Thoracic aorta (tissue), 2 donors: ENCODE data around the gene USP6NL. TPM values are rescaled to one million over a fixed set of nuclear protein-coding genes. Genes with fewer than 3 reads are reported as not detected.
"Not testable (repeated sequence)": the region's sequence is repeated elsewhere in the genome, so short reads cannot be mapped to it uniquely, and the experiment has no call there.

ENCODE experiments used
- ATAC-seq: fragments of 150-250 bp; one replicate; pipeline ENCODE4 v1.8.0; 2017; ENCODE audit warnings: low read depth; ENCODE audit not compliant: insufficient number of reproducible peaks, low FRiP score
- DNase-seq: peaks from one replicate; pipeline ENCODE4 v3.0.0-alpha.2; 2020; ENCODE audit warnings: low spot score
- H3K27ac ChIP-seq, 2 donors: fragments of 200-600 bp; sonication (generic); 1 replicate in 1 of 2; 2 replicates in 1 of 2; pipeline ENCODE4 v1.5.1; 2016; ENCODE audit warnings: mild to moderate bottlenecking in 2 of 2, moderate library complexity in 2 of 2
- H3K27me3 ChIP-seq: fragments of 200-600 bp; sonication (generic); replicated peaks from 2 replicates; pipeline ENCODE4 v1.6.0; 2016; ENCODE audit warnings: mild to moderate bottlenecking; ENCODE audit not compliant: insufficient read depth
- H3K36me3 ChIP-seq: fragments of 200-600 bp; sonication (generic); one replicate; pipeline ENCODE4 v1.5.1; 2016
- H3K4me1 ChIP-seq, 2 donors: fragments of 200-600 bp; sonication (generic); 1 replicate in 1 of 2; 2 replicates in 1 of 2; pipeline versions ENCODE4 v1.5.1 to v1.6.0; 2016; ENCODE audit warnings: low read depth in 2 of 2, mild to moderate bottlenecking in 1 of 2; ENCODE audit not compliant: control insufficient read depth in 1 of 2
- H3K4me3 ChIP-seq: fragments of 200-600 bp; sonication (generic); 2 replicates; pipeline ENCODE4 v1.5.1; 2016; ENCODE audit warnings: mild to moderate bottlenecking
- H3K9me3 ChIP-seq: fragments of 200-600 bp; sonication (generic); 2 replicates; pipeline ENCODE4 v1.5.1; 2016
- CTCF ChIP-seq: fragments of 200-600 bp; sonication (generic); IDR thresholded peaks from one replicate; pipeline ENCODE4 v1.5.1; 2019; ENCODE audit warnings: antibody characterized with exemption
- total RNA-seq, 2 donors: library from RNA; depleted of rRNA; stranded (reverse); fragments of >200 nt; gene quantifications; one replicate each; pipeline versions ENCODE4 v1.1.0 to v1.2.3, GENCODE V29; 2016

USP6NL gene
- total RNA-seq, 2 donors from 2014 or later = 9.5 to 15.0 TPM

GRCh38 chr10:11494923-11495322, 116.5 kb downstream of the USP6NL start:
- TF ChIP-seq CTCF = peak; percentile 48
- H3K36me3 ChIP-seq, H3K27ac ChIP-seq, H3K9me3 ChIP-seq, H3K27me3 ChIP-seq, ATAC-seq, H3K4me1 ChIP-seq, DNase-seq, H3K4me3 ChIP-seq: not testable (repeated sequence)

GRCh38 chr10:11493646-11494045, 117.8 kb downstream of the USP6NL start:
- no peaks in the 10 kb centered on the region for H3K27me3 ChIP-seq
- H3K36me3 ChIP-seq = peaks cover 3% of the 10 kb centered on the region
- no peak overlapping the region for H3K4me3 ChIP-seq
- no peak overlapping the region for H3K27ac ChIP-seq
- no peak for TF ChIP-seq CTCF
- H3K9me3 ChIP-seq = no peaks in the 10 kb centered on the region
- no peaks in the 10 kb centered on the region for H3K4me1 ChIP-seq
- ATAC-seq (no peak), DNase-seq (no peak)

GRCh38 chr10:11491087-11491486, 120.4 kb downstream of the USP6NL start:
- no peaks in the 10 kb centered on the region for H3K9me3 ChIP-seq
- no peak for ATAC-seq
- DNase-seq = no peak
- H3K27me3 ChIP-seq = no peaks in the 10 kb centered on the region
- no peaks in the 10 kb centered on the region for H3K4me1 ChIP-seq
- peaks cover 3% of the 10 kb centered on the region for H3K36me3 ChIP-seq
- TF ChIP-seq CTCF = no peak
- no peak overlapping the region for H3K4me3 ChIP-seq
- no peak overlapping the region for H3K27ac ChIP-seq

- Histone ChIP-seq H3K36me3 (peaks cover 3% of the 10 kb centered on the region), H3K4me1 (no peaks in the 10 kb centered on the region), H3K27me3 (no peaks in the 10 kb centered on the region), H3K27ac (no peak overlapping the region), H3K4me3 (no peak overlapping the region), H3K9me3 (no peaks in the 10 kb centered on the region)
- no peak for ATAC-seq
- no peak for TF ChIP-seq CTCF
- DNase-seq = no peak
Measured at GRCh38 chr10:11489591-11489990, 121.9 kb downstream of the USP6NL start.

GRCh38 chr10:11488126-11488525, 123.3 kb downstream of the USP6NL start:
- Histone ChIP-seq H3K4me3 (no peak overlapping the region), H3K27ac (no peak overlapping the region), H3K9me3 (no peaks in the 10 kb centered on the region), H3K4me1 (no peaks in the 10 kb centered on the region), H3K27me3 (no peaks in the 10 kb centered on the region), H3K36me3 (peaks cover 3% of the 10 kb centered on the region)
- DNase-seq = no peak
- TF ChIP-seq CTCF = no peak
- ATAC-seq = no peak
